ENCODE data around the gene CDON. TPM values are rescaled to one million over a fixed set of nuclear protein-coding genes. Genes with fewer than 3 reads are reported as not detected.

Gene CDON
- total and polyA plus RNA-seq, 9 of the 15 experiments (the other 6 are each of a cell fraction or from before 2014, with no cell fraction given) = 0.08 to 0.64 (median 0.40) TPM

GRCh38 chr11:126072801-126073594 lies 10.3 kb upstream of the CDON start (continued):
- TF ChIP-seq SIN3B (IDR thresholded peaks at IDR 0.05; ENCODE audit: low read depth) = no peak
- no peak for TF ChIP-seq MYNN (IDR thresholded peaks at IDR 0.05)
- TF ChIP-seq MYNN (CRISPR knock-in tag; IDR thresholded peaks at IDR 0.05) = no peak
- no peak for TF ChIP-seq KLF13 (tag; IDR thresholded peaks at IDR 0.05; ENCODE audit: borderline replicate concordance, low read depth)

- 3% methylated on average over 5 of the region's 5 CpGs for WGBS (ENCODE audit: insufficient coverage, low coverage, missing lambda C conversion rate)
- in situ Hi-C loops (cut with MboI) = no loop called here
- POLR2A ChIA-PET = no interaction called here
- Histone ChIP-seq H3K9me3 (replicated peaks; ENCODE audit: control insufficient read depth, insufficient read depth, low read depth, low read length) (no peaks in the 10 kb centered on the region), H3K27ac (ENCODE audit: extremely low read depth, low read depth, low read length) (no peak overlapping the region), H3K9ac (ENCODE audit: insufficient read depth in 1 of 2, low read depth in 2 of 2, low read length in 2 of 2) (no peak overlapping the region), H3K4me3 (no peak overlapping the region), H3K4me2 (ENCODE audit: insufficient read depth, low read length) (no peak overlapping the region), H4K20me1 (replicated peaks; ENCODE audit: control insufficient read depth, insufficient read depth, low read length) (no peaks in the 10 kb centered on the region), H3K79me2 (ENCODE audit: control insufficient read depth, insufficient read depth, low read length) (no peaks in the 10 kb centered on the region), H3K36me3 (ENCODE audit: control insufficient read depth, insufficient read depth, low read length) (no peaks in the 10 kb centered on the region), H3K9me1 (ENCODE audit: control insufficient read depth, insufficient read depth, low read length) (no peaks in the 10 kb centered on the region), H3K27me3 (ENCODE audit: control insufficient read depth in 2 of 2, insufficient read depth in 2 of 2, low read length in 2 of 2) (peaks cover 17 to 26% of the 10 kb centered on the region in 2 experiments), H2AFZ (ENCODE audit: low read depth, low read length) (no peak overlapping the region), H3K4me1 (replicated peaks in 1 of 2; ENCODE audit: control insufficient read depth in 2 of 2, insufficient read depth in 2 of 2, low read length in 2 of 2) (no peaks in the 10 kb centered on the region)
- no peak for DNase-seq (ENCODE audit: extremely low read depth in 1 of 4, low spot score in 3 of 4)
- no TSS peak for BruUV-seq (replicated peaks)
- intact Hi-C loops (cut with micrococcal nuclease) = no loop called here
- CTCF ChIA-PET (ENCODE audit: low intra/inter-chr PET ratio) = no interaction called here
- ATAC-seq = no peak
- FAIRE-seq = no peak
- TF ChIP-seq RBM15 (IDR thresholded peaks at IDR 0.05; ENCODE audit: insufficient read depth, low read length) (no peak), E2F3 (CRISPR knock-in tag; IDR thresholded peaks at IDR 0.05) (no peak), NR2C2 (CRISPR knock-in tag; IDR thresholded peaks at IDR 0.05) (no peak), NR2C2 (tag; IDR thresholded peaks at IDR 0.05) (no peak), ZNF76 (CRISPR knock-in tag; IDR thresholded peaks at IDR 0.05; ENCODE audit: borderline replicate concordance) (no peak), MAFK (IDR thresholded peaks at IDR 0.05; ENCODE audit: low read length) (no peak), SAFB (IDR thresholded peaks at IDR 0.05; ENCODE audit: borderline replicate concordance, low read depth, low read length) (no peak), ZNF277 (CRISPR knock-in tag; IDR thresholded peaks at IDR 0.05; ENCODE audit: borderline replicate concordance) (no peak), MCM7 (IDR thresholded peaks at IDR 0.05) (no peak), EHMT2 (IDR thresholded peaks at IDR 0.05) (no peak), NCOA1 (IDR thresholded peaks at IDR 0.05; ENCODE audit: low read depth) (no peak)
- TF ChIP-seq, protein P1, sequence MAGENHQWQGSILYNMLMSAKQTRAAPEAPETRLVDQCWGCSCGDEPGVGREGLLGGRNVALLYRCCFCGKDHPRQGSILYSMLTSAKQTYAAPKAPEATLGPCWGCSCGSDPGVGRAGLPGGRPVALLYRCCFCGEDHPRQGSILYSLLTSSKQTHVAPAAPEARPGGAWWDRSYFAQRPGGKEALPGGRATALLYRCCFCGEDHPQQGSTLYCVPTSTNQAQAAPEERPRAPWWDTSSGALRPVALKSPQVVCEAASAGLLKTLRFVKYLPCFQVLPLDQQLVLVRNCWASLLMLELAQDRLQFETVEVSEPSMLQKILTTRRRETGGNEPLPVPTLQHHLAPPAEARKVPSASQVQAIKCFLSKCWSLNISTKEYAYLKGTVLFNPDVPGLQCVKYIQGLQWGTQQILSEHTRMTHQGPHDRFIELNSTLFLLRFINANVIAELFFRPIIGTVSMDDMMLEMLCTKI (IDR thresholded peaks at IDR 0.05; ENCODE audit: partially characterized antibody) = no peak
Measured at GRCh38 chr11:126072141-126072741, 9.6 kb upstream of the CDON start.
